Measurements from ENCODE around the gene PLEKHG4.

The PLEKHG4 gene

GRCh38 chr16:67294938-67295361 lies 15.6 kb downstream of the PLEKHG4 start:
- Histone ChIP-seq H3K4me3 (ENCODE audit: low read depth, low read length) (no peak overlapping the region), H3K36me3 (ENCODE audit: control insufficient read depth, insufficient read depth, low read length) (no peaks in the 10 kb centered on the region), H3K9me3 (ENCODE audit: control insufficient read depth, insufficient read depth, low read depth, low read length) (no peaks in the 10 kb centered on the region), H3K9ac (ENCODE audit: low read length) (no peak overlapping the region), H3K4me1 (ENCODE audit: control insufficient read depth, insufficient read depth, low read length) (no peaks in the 10 kb centered on the region), H3K27me3 (ENCODE audit: control insufficient read depth, insufficient read depth, low read length) (peaks cover 11% of the 10 kb centered on the region; the same call in 1 of the 2 replicates), H3K27ac (ENCODE audit: low read depth, low read length) (no peak overlapping the region)

DNA sequence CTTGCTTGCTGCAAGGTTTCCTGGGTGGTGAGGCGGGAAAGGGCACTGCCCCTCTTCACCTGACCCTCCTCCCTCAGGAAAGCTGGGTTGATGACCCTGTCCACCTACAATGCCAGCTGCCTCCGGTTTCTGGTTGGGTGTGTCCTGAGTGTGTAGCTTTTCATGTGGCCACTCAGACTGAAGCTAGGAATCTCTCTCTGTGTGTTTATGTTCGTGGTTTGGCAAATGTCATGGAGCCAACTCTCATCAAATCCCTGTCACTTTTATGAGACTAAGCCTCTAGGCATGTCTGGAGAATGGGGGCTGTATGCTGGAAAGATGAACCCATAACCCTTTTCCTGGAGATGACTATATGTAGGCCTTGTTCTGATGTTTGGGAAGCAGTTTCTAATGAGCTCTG lies 17.1 kb downstream of the PLEKHG4 start:
- H3K36me3 ChIP-seq (ENCODE audit: control insufficient read depth, insufficient read depth, low read length): no peaks in the 10 kb centered on the region

DNA sequence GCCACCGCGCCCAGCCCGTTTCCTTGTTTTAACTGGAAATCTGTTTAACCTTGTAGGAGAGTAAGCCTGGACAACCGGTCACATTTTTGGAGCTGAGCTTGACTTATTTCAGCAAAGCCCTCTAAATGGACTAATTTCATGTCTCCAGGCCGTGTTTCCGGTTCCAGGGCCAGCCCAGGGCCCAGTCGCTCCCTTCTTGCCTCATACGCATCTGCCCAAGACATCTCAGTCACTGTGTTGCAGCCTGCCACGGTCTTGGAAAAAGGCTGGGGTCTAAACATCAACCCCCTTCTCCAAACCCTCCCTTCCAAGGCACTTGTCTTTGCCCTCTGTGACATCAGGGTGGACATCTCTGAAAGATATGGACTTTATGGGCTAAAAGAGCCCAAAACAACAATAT lies 18.9 kb downstream of the PLEKHG4 start:
- Histone ChIP-seq H3K27ac (ENCODE audit: low read depth, low read length) (no peak overlapping the region), H3K9me3 (ENCODE audit: control insufficient read depth, insufficient read depth, low read depth, low read length) (no peaks in the 10 kb centered on the region), H3K9ac (ENCODE audit: low read length) (no peak overlapping the region), H3K4me3 (ENCODE audit: low read depth, low read length) (no peak overlapping the region), H3K27me3 (ENCODE audit: control insufficient read depth, insufficient read depth, low read length) (peaks cover 11% of the 10 kb centered on the region; the same call in 1 of the 2 replicates), H3K4me1 (ENCODE audit: control insufficient read depth, insufficient read depth, low read length) (peaks cover 7% of the 10 kb centered on the region; the same call in 1 of the 2 replicates), H3K36me3 (ENCODE audit: control insufficient read depth, insufficient read depth, low read length) (no peaks in the 10 kb centered on the region)

More for the DNA sequence above, 17.1 kb downstream of the PLEKHG4 start:
- Histone ChIP-seq H3K4me1 (ENCODE audit: control insufficient read depth, insufficient read depth, low read length) (no peaks in the 10 kb centered on the region), H3K9me3 (ENCODE audit: control insufficient read depth, insufficient read depth, low read depth, low read length) (no peaks in the 10 kb centered on the region), H3K27ac (ENCODE audit: low read depth, low read length) (no peak overlapping the region), H3K27me3 (ENCODE audit: control insufficient read depth, insufficient read depth, low read length) (peaks cover 11% of the 10 kb centered on the region; the same call in 1 of the 2 replicates), H3K9ac (ENCODE audit: low read length) (no peak overlapping the region), H3K4me3 (ENCODE audit: low read depth, low read length) (no peak overlapping the region)

- Histone ChIP-seq H3K9me3 (ENCODE audit: control insufficient read depth, insufficient read depth, low read depth, low read length) (no peaks in the 10 kb centered on the region), H3K36me3 (ENCODE audit: control insufficient read depth, insufficient read depth, low read length) (no peaks in the 10 kb centered on the region), H3K27me3 (ENCODE audit: control insufficient read depth, insufficient read depth, low read length) (peaks cover 11% of the 10 kb centered on the region; the same call in 1 of the 2 replicates), H3K9ac (ENCODE audit: low read length) (no peak overlapping the region), H3K4me3 (ENCODE audit: low read depth, low read length) (no peak overlapping the region), H3K27ac (ENCODE audit: low read depth, low read length) (no peak overlapping the region), H3K4me1 (ENCODE audit: control insufficient read depth, insufficient read depth, low read length) (peaks cover 7% of the 10 kb centered on the region; the same call in 1 of the 2 replicates)
Measured at GRCh38 chr16:67299269-67299668, 19.9 kb downstream of the PLEKHG4 start.

DNA sequence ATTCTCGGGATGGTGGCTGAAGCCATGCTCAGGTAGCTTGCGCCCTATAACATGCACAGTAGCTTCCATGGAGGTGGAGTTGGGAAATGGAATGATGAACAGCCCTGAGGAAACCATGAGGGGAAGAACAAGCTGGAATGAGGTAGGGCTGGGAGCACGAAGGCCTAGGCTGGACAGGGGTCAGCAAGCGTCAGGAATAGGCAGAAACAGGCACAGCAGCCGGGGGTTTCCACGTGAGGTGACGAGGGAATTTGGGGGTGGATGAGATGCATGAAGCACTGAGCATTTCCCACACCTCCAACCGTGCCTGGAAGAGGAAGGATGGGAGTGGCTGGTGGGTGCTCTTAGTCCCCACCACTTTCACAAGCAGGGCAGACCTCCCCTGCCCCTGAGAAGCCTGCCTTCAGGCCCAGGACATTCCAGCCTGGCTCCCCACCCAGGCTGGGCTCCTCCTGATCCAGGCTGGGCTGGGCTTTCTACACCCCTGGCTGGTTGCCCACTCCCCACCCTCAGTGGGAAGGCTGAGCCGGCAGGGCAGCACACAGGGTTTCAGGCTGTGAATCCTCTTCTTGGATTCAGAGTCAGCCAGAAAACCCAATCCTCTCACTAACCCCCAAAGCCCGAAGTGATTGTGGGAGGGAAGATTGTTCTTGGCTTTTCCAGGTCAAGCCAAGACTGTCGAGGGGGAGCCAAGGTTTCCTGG lies 21.9 kb downstream of the PLEKHG4 start:
- H3K36me3 ChIP-seq (ENCODE audit: control insufficient read depth, insufficient read depth, low read length): no peaks in the 10 kb centered on the region
- H3K27me3 ChIP-seq (ENCODE audit: control insufficient read depth, insufficient read depth, low read length): peaks cover 2% of the 10 kb centered on the region; the same call in 1 of the 2 replicates
- H3K4me3 ChIP-seq (ENCODE audit: low read depth, low read length): no peak overlapping the region
- H3K9me3 ChIP-seq (ENCODE audit: control insufficient read depth, insufficient read depth, low read depth, low read length): no peaks in the 10 kb centered on the region
- no peak overlapping the region for H3K27ac ChIP-seq (ENCODE audit: low read depth, low read length)
- H3K4me1 ChIP-seq (ENCODE audit: control insufficient read depth, insufficient read depth, low read length): peaks cover 7% of the 10 kb centered on the region; the same call in 1 of the 2 replicates
- H3K9ac ChIP-seq (ENCODE audit: low read length): no peak overlapping the region

- H3K4me1 ChIP-seq (ENCODE audit: control insufficient read depth, insufficient read depth, low read length): peaks cover 7% of the 10 kb centered on the region; the same call in 1 of the 2 replicates
- no peaks in the 10 kb centered on the region; the same call in 1 of the 2 replicates for H3K27me3 ChIP-seq (ENCODE audit: control insufficient read depth, insufficient read depth, low read length)
- H3K9ac ChIP-seq (ENCODE audit: low read length): no peak overlapping the region
- H3K36me3 ChIP-seq (ENCODE audit: control insufficient read depth, insufficient read depth, low read length): no peaks in the 10 kb centered on the region
- no peaks in the 10 kb centered on the region for H3K9me3 ChIP-seq (ENCODE audit: control insufficient read depth, insufficient read depth, low read depth, low read length)
- H3K4me3 ChIP-seq (ENCODE audit: low read depth, low read length): no peak overlapping the region
- no peak overlapping the region for H3K27ac ChIP-seq (ENCODE audit: low read depth, low read length)
Measured at GRCh38 chr16:67302076-67302475, 22.7 kb downstream of the PLEKHG4 start.

DNA sequence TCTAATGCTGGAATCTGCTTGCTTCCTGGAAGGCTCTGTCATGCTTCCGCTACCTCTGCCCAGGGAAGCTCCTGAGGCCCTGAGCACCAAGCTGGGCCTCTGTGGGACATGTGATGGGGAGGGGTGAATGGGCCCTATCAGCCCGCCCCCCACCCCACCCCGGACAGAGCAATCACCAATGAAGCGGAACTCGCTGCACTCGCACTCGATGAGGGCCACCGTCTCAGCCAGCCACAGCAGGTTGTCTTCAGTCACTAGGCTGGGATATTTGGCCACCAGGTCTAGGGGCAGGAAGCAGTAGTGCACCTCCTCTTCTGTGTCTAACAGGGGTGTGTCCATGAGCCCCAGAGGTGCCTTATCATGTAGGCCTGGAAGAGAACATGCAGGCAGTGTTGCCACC lies 23.6 kb downstream of the PLEKHG4 start:
- no peak overlapping the region for H3K4me3 ChIP-seq (ENCODE audit: low read depth, low read length)
- H3K27ac ChIP-seq (ENCODE audit: low read depth, low read length): no peak overlapping the region
- H3K4me1 ChIP-seq (ENCODE audit: control insufficient read depth, insufficient read depth, low read length): peaks cover 7% of the 10 kb centered on the region; the same call in 1 of the 2 replicates
- no peaks in the 10 kb centered on the region; the same call in 1 of the 2 replicates for H3K27me3 ChIP-seq (ENCODE audit: control insufficient read depth, insufficient read depth, low read length)
- no peak overlapping the region for H3K9ac ChIP-seq (ENCODE audit: low read length)
- H3K36me3 ChIP-seq (ENCODE audit: control insufficient read depth, insufficient read depth, low read length): no peaks in the 10 kb centered on the region
- H3K9me3 ChIP-seq (ENCODE audit: control insufficient read depth, insufficient read depth, low read depth, low read length): no peaks in the 10 kb centered on the region

DNA sequence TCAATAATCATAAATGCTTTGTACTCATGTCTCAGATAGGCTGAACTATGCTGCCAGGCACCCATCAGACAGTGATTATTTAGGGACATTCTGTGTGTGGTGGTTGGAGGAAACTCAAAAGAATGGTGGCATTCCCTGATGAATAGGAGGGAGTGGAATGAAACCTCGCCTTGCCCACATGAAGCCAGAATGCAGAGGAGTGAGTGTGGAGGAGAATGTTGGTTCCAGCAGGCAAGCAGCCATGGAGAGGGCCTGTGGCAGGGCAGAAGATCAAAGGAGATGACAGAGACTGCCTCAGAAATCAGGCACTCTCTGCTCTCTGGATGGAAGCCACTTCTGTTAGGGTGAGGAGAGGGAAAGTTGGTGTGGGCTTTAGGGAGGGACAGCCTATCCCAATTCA lies 24.7 kb downstream of the PLEKHG4 start:
- Histone ChIP-seq H3K36me3 (ENCODE audit: control insufficient read depth, insufficient read depth, low read length) (no peaks in the 10 kb centered on the region), H3K9me3 (ENCODE audit: control insufficient read depth, insufficient read depth, low read depth, low read length) (no peaks in the 10 kb centered on the region)

GRCh38 chr16:67305216-67306071 lies 26.1 kb downstream of the PLEKHG4 start:
- Histone ChIP-seq H3K4me1 (ENCODE audit: control insufficient read depth, insufficient read depth, low read length) (peaks cover 7% of the 10 kb centered on the region; the same call in 1 of the 2 replicates), H3K27me3 (ENCODE audit: control insufficient read depth, insufficient read depth, low read length) (no peaks in the 10 kb centered on the region), H3K4me3 (ENCODE audit: low read depth, low read length) (no peak overlapping the region), H3K9ac (ENCODE audit: low read length) (no peak overlapping the region), H3K36me3 (ENCODE audit: control insufficient read depth, insufficient read depth, low read length) (no peaks in the 10 kb centered on the region), H3K27ac (ENCODE audit: low read depth, low read length) (no peak overlapping the region), H3K9me3 (ENCODE audit: control insufficient read depth, insufficient read depth, low read depth, low read length) (no peaks in the 10 kb centered on the region)

More for the DNA sequence above, 24.7 kb downstream of the PLEKHG4 start:
- no peak overlapping the region for H3K27ac ChIP-seq (ENCODE audit: low read depth, low read length)
- peaks cover 7% of the 10 kb centered on the region; the same call in 1 of the 2 replicates for H3K4me1 ChIP-seq (ENCODE audit: control insufficient read depth, insufficient read depth, low read length)
- H3K4me3 ChIP-seq (ENCODE audit: low read depth, low read length): no peak overlapping the region
- H3K27me3 ChIP-seq (ENCODE audit: control insufficient read depth, insufficient read depth, low read length): no peaks in the 10 kb centered on the region; the same call in 1 of the 2 replicates
- H3K9ac ChIP-seq (ENCODE audit: low read length): no peak overlapping the region

GRCh38 chr16:67310561-67310960 lies 31.2 kb downstream of the PLEKHG4 start:
- Histone ChIP-seq H3K4me3 (ENCODE audit: low read depth, low read length) (no peak overlapping the region), H3K27ac (ENCODE audit: low read depth, low read length) (no peak overlapping the region), H3K36me3 (ENCODE audit: control insufficient read depth, insufficient read depth, low read length) (no peaks in the 10 kb centered on the region), H3K9me3 (ENCODE audit: control insufficient read depth, insufficient read depth, low read depth, low read length) (no peaks in the 10 kb centered on the region), H3K9ac (ENCODE audit: low read length) (no peak overlapping the region), H3K27me3 (ENCODE audit: control insufficient read depth, insufficient read depth, low read length) (no peaks in the 10 kb centered on the region), H3K4me1 (ENCODE audit: control insufficient read depth, insufficient read depth, low read length) (no peaks in the 10 kb centered on the region)
